ENCODE measurements around the gene SLC23A1.
"Not testable (repeated sequence)": the region's sequence is repeated elsewhere in the genome, so short reads cannot be mapped to it uniquely, and the experiment has no call there.

The SLC23A1 gene

DNA sequence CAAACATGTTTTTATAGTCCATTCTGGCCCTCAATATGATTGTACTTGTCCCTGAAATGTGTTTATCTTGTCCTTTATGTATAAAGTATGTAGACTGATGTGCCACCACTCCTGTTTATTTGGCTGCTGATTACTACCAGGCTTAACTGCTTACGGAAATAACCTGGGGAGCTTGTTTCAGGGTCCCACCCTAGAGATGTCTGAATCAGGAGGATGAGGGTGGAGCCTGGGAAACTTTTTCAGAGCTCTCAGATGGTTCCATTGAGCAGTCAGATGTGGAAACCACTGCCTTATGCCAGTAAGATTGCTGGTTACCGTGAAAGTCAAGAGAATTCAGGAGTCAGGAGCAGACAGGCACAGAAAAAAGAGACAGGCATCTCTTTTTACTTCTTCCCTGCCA, 19.2 kb downstream of the SLC23A1 start:
- H3K27ac ChIP-seq (ENCODE audit: low read depth, low read length) = no peak overlapping the region

DNA sequence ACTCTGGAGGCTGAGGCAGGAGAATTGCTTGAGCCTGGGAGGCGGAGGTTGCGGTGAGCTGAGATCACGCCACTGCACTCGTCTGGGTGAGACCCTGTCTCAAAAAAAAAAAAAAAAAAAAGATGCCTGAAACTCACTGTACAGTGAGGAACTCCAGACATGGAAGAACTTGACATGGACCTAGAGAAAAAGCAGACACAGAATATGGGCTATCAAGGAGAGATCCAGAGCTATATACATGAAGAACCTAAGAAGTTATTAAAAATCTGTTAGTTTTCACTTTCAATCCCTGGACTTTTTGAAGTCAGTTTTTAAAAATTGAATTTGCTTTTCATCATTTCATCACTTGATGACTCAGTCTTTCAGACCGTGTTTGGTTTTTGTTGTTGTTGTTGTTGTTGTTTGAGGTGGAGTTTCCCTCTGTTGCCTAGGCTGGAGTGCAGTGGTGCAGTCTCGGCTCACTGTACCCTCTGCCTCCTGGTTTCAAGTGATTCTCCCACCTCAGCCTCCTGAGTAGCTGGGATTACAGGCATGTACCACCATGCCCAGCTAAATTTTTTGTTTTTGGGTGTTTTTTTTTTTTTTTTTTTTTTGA, 21.2 kb downstream of the SLC23A1 start:
- H3K9me3 ChIP-seq (ENCODE audit: control insufficient read depth, insufficient read depth, low read length) = no peaks in the 10 kb centered on the region
- H3K36me3 ChIP-seq (ENCODE audit: control insufficient read depth, insufficient read depth, low read length) = peaks cover 42% of the 10 kb centered on the region
- H3K27ac ChIP-seq (ENCODE audit: low read depth, low read length) = no peak overlapping the region
- no peaks in the 10 kb centered on the region for H3K27me3 ChIP-seq (ENCODE audit: control insufficient read depth, insufficient read depth, low read length)
- no peak overlapping the region for H3K4me3 ChIP-seq (ENCODE audit: low read depth, low read length)
- H3K9ac ChIP-seq (ENCODE audit: low read depth, low read length) = no peak overlapping the region
- no peaks in the 10 kb centered on the region for H3K4me1 ChIP-seq (ENCODE audit: control insufficient read depth, insufficient read depth, low read length)

More for the DNA sequence above, 19.2 kb downstream of the SLC23A1 start:
- Histone ChIP-seq H3K36me3 (ENCODE audit: control insufficient read depth, insufficient read depth, low read length) (peaks cover 52% of the 10 kb centered on the region), H3K9me3 (ENCODE audit: control insufficient read depth, insufficient read depth, low read length) (no peaks in the 10 kb centered on the region), H3K27me3 (ENCODE audit: control insufficient read depth, insufficient read depth, low read length) (no peaks in the 10 kb centered on the region), H3K4me3 (ENCODE audit: low read depth, low read length) (no peak overlapping the region), H3K9ac (ENCODE audit: low read depth, low read length) (no peak overlapping the region), H3K4me1 (ENCODE audit: control insufficient read depth, insufficient read depth, low read length) (no peaks in the 10 kb centered on the region)

DNA sequence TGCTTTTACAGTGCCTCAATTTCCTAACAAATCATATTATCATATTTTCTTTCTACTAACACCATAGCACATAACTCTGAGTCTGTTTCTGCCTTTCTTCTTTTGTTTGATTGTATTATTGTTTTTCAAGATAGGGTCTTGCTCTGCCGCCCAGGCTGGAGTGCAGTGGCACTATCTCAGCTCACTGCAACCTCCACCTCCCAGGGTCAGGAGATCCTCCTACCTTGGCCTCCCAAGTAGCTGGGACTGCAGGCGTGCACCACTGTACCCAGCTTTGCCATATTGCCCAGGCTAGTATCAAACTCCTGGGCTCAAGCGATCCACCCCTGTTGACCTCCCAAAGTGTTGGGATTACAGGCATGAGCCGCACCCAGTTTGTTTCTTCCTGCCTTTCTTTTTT, 22.7 kb downstream of the SLC23A1 start:
- Histone ChIP-seq H3K9me3 (ENCODE audit: control insufficient read depth, insufficient read depth, low read length) (no peaks in the 10 kb centered on the region), H3K9ac (ENCODE audit: low read depth, low read length) (no peak overlapping the region), H3K27ac (ENCODE audit: low read depth, low read length) (no peak overlapping the region), H3K36me3 (ENCODE audit: control insufficient read depth, insufficient read depth, low read length) (peaks cover 29% of the 10 kb centered on the region), H3K27me3 (ENCODE audit: control insufficient read depth, insufficient read depth, low read length) (no peaks in the 10 kb centered on the region), H3K4me3 (ENCODE audit: low read depth, low read length) (no peak overlapping the region), H3K4me1 (ENCODE audit: control insufficient read depth, insufficient read depth, low read length) (no peaks in the 10 kb centered on the region)

DNA sequence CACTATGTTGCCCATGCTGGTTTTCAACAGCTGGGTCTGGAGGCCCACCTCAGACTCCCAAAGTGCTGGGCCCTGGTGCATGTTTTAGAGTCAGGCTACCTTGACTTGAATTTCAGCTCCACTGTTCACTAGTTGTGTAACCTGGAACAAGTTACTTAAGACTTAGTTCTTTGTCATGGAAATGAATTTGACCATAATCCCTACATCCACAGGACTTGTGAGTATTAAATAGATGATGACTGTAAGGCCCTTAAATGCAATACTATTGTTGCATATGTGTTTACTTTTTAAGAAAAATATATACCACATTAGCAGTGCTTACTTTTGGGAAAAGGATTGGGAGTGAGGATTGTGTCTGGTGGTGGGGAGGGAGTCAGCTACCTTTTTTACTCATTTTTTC, 25.0 kb downstream of the SLC23A1 start:
- Histone ChIP-seq H3K36me3 (ENCODE audit: control insufficient read depth, insufficient read depth, low read length) (peaks cover 21% of the 10 kb centered on the region), H3K27ac (ENCODE audit: low read depth, low read length) (no peak overlapping the region), H3K4me1 (ENCODE audit: control insufficient read depth, insufficient read depth, low read length) (no peaks in the 10 kb centered on the region), H3K9me3 (ENCODE audit: control insufficient read depth, insufficient read depth, low read length) (no peaks in the 10 kb centered on the region), H3K9ac (ENCODE audit: low read depth, low read length) (no peak overlapping the region), H3K27me3 (ENCODE audit: control insufficient read depth, insufficient read depth, low read length) (no peaks in the 10 kb centered on the region), H3K4me3 (ENCODE audit: low read depth, low read length) (no peak overlapping the region)

DNA sequence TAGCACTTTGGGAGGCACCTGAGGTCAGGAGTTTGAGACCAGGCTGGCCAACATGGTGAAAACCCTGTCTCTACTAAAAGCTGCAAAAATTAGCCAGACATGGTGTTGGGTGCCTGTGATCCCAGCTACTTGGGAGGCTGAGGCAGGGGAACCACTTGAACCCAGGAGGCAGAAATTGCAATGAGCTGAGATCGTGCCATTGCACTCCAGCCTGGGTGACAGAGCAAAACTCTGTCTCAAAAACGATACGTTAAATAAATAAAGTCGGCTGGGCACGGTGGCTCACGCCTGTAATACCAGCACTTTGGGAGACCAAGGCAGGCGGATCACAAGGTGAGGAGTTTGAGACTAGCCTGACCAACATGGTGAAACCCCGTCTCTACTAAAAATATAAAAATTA, 27.2 kb downstream of the SLC23A1 start:
- H3K4me1 ChIP-seq (ENCODE audit: control insufficient read depth, insufficient read depth, low read length); H3K27ac ChIP-seq (ENCODE audit: low read depth, low read length): not testable (repeated sequence)

DNA sequence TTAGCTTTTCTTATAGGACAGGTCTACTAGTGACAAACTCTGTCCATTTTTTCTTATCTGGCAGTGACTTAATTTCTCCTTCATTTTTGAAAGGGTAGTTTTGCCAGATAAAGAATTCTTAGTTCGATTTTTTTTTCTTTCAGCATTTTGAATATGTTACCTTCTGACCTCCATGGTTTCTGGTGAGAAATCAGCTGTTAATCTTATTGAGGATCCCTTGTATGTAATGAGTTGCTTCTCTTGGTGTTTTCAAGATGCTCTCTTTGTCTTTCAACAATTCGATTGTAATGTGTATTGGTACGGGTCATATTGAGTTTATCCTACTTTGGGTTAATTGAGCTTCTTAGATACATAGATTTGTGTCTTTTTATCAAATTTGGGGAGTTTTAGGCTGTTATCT, 28.9 kb downstream of the SLC23A1 start:
- Histone ChIP-seq H3K27me3 (ENCODE audit: control insufficient read depth, insufficient read depth, low read length) (no peaks in the 10 kb centered on the region), H3K36me3 (ENCODE audit: control insufficient read depth, insufficient read depth, low read length) (peaks cover 28% of the 10 kb centered on the region), H3K4me3 (ENCODE audit: low read depth, low read length) (no peak overlapping the region), H3K9ac (ENCODE audit: low read depth, low read length) (no peak overlapping the region), H3K4me1 (ENCODE audit: control insufficient read depth, insufficient read depth, low read length) (no peaks in the 10 kb centered on the region), H3K27ac (ENCODE audit: low read depth, low read length) (no peak overlapping the region), H3K9me3 (ENCODE audit: control insufficient read depth, insufficient read depth, low read length) (no peaks in the 10 kb centered on the region)

More for the DNA sequence above, 27.2 kb downstream of the SLC23A1 start:
- peaks cover 28% of the 10 kb centered on the region for H3K36me3 ChIP-seq (ENCODE audit: control insufficient read depth, insufficient read depth, low read length)
- not testable (repeated sequence) for H3K27me3 ChIP-seq (ENCODE audit: control insufficient read depth, insufficient read depth, low read length); H3K9ac ChIP-seq (ENCODE audit: low read depth, low read length); H3K4me3 ChIP-seq (ENCODE audit: low read depth, low read length); H3K9me3 ChIP-seq (ENCODE audit: control insufficient read depth, insufficient read depth, low read length)

DNA sequence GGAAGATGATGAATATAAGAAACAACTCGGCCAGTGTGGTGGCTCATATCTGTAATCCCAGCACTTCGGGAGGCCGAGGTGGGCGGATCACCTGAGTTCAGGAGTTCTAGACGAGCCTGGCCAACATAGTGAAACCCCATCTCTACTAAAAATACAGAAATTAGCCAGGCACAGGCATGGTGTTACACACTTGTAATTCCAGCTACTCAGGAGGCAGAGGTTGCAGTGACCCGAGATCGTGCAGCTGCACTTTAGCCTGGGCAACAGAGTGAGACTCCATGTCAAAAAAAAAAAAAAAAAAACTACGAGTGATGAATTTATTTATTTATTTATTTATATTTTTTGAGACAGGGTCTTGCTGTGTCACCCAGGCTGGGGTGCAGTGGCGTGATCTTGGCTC, 35.2 kb downstream of the SLC23A1 start:
- not testable (repeated sequence) for H3K4me1 ChIP-seq (ENCODE audit: control insufficient read depth, insufficient read depth, low read length); H3K27me3 ChIP-seq (ENCODE audit: control insufficient read depth, insufficient read depth, low read length); H3K4me3 ChIP-seq (ENCODE audit: low read depth, low read length); H3K27ac ChIP-seq (ENCODE audit: low read depth, low read length); H3K9ac ChIP-seq (ENCODE audit: low read depth, low read length); H3K9me3 ChIP-seq (ENCODE audit: control insufficient read depth, insufficient read depth, low read length)
- H3K36me3 ChIP-seq (ENCODE audit: control insufficient read depth, insufficient read depth, low read length) = peaks cover 16% of the 10 kb centered on the region

DNA sequence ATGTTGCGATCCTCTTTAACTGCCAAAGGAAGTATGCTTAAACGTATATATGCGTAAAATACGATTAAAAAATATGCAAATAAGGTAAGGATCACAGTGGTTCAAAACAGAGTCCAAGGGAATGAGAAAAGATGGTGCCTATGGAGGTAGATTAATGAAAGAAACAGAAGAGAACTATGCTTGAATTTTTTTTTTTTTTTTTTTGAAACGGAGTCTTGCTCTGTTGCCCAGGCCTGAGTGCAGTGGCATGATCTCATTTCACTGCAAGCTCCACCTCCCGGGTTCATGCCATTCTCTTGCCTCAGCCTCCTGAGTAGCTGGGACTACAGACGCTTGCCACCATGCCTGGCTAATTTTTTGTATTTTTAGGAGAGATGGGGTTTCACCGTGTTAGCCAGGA, 37.7 kb downstream of the SLC23A1 start:
- H3K27ac ChIP-seq (ENCODE audit: low read depth, low read length); H3K36me3 ChIP-seq (ENCODE audit: control insufficient read depth, insufficient read depth, low read length); H3K4me1 ChIP-seq (ENCODE audit: control insufficient read depth, insufficient read depth, low read length); H3K9me3 ChIP-seq (ENCODE audit: control insufficient read depth, insufficient read depth, low read length); H3K9ac ChIP-seq (ENCODE audit: low read depth, low read length); H3K27me3 ChIP-seq (ENCODE audit: control insufficient read depth, insufficient read depth, low read length); H3K4me3 ChIP-seq (ENCODE audit: low read depth, low read length): not testable (repeated sequence)

DNA sequence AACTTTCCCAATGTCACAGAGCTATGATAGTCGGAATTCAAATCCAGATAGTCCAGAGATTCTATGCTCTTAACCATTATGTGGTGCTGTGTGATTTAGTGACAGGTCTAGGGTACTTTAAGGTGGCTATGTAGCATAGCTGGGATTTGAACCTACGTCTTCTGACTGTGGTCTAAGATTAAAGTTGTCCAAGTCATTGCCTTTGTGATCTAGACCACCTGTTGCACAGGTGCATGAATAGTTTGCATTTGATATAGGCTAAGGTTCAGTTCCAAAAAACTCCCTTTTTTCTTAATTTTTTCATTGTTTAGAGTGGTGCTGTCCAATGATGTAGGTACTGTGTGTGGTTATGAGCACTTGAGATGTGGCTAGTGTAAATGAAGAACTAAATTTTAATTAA, 38.9 kb downstream of the SLC23A1 start:
- H3K27ac ChIP-seq (ENCODE audit: low read depth, low read length) = no peak overlapping the region
- H3K27me3 ChIP-seq (ENCODE audit: control insufficient read depth, insufficient read depth, low read length) = no peaks in the 10 kb centered on the region
- H3K36me3 ChIP-seq (ENCODE audit: control insufficient read depth, insufficient read depth, low read length) = peaks cover 8% of the 10 kb centered on the region
- H3K4me1 ChIP-seq (ENCODE audit: control insufficient read depth, insufficient read depth, low read length) = peaks cover 8% of the 10 kb centered on the region
- H3K9ac ChIP-seq (ENCODE audit: low read depth, low read length) = no peak overlapping the region
- no peak overlapping the region for H3K4me3 ChIP-seq (ENCODE audit: low read depth, low read length)
- no peaks in the 10 kb centered on the region for H3K9me3 ChIP-seq (ENCODE audit: control insufficient read depth, insufficient read depth, low read length)

DNA sequence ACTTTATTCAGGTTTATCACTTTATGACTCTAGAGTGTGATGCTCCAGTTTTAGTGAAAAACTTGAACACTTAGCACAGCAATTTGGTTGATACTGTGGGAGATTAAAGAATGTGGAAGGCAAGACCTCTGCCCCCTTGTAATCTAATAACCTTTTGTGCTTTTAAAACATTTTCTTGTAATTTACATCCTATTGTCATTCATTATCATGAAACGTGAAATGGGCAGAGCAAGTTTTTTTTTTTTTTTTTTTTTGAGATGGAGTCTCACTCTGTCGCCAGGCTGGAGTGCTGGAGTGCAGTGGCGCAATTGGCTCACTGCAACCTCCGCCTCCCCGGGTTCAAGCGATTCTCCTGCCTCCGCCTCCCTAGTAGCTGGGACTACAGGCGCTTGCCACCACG, 39.6 kb downstream of the SLC23A1 start:
- Histone ChIP-seq H3K9me3 (ENCODE audit: control insufficient read depth, insufficient read depth, low read length) (no peaks in the 10 kb centered on the region), H3K9ac (ENCODE audit: low read depth, low read length) (0 out of 2 replicates have a peak overlapping the region, but pooled peaks have one; percentile 3), H3K27ac (ENCODE audit: low read depth, low read length) (no peak overlapping the region), H3K4me1 (ENCODE audit: control insufficient read depth, insufficient read depth, low read length) (peaks cover 8% of the 10 kb centered on the region), H3K27me3 (ENCODE audit: control insufficient read depth, insufficient read depth, low read length) (no peaks in the 10 kb centered on the region), H3K36me3 (ENCODE audit: control insufficient read depth, insufficient read depth, low read length) (peaks cover 8% of the 10 kb centered on the region), H3K4me3 (ENCODE audit: low read depth, low read length) (peak overlapping the region; percentile 99)

DNA sequence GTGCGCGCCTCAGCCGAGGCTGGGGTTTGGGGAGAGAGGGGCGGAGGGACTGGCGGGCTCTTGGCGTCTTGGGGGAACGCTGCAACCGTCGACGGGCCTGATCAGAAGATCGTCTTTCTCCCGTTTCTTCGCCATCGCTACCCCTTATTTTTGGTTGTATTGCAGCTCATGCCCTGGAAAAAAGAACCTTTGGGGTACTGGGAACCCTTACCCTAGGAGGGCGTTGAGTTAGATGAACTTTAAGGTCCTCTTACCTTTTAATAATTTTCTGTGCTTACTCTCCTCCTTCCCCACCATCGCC, 40.7 kb downstream of the SLC23A1 start:
- Histone ChIP-seq H3K27me3 (ENCODE audit: control insufficient read depth, insufficient read depth, low read length) (no peaks in the 10 kb centered on the region), H3K4me3 (ENCODE audit: low read depth, low read length) (peak overlapping the region; percentile 99), H3K27ac (ENCODE audit: low read depth, low read length) (peak overlapping the region; percentile 100), H3K36me3 (ENCODE audit: control insufficient read depth, insufficient read depth, low read length) (peaks cover 8% of the 10 kb centered on the region), H3K4me1 (ENCODE audit: control insufficient read depth, insufficient read depth, low read length) (peaks cover 8% of the 10 kb centered on the region), H3K9me3 (ENCODE audit: control insufficient read depth, insufficient read depth, low read length) (no peaks in the 10 kb centered on the region), H3K9ac (ENCODE audit: low read depth, low read length) (peak overlapping the region; percentile 78)
